Measurements from ENCODE around the gene UCKL1.
"Not testable (repeated sequence)": the region's sequence is repeated elsewhere in the genome, so short reads cannot be mapped to it uniquely, and the experiment has no call there.

UCKL1 gene

DNA sequence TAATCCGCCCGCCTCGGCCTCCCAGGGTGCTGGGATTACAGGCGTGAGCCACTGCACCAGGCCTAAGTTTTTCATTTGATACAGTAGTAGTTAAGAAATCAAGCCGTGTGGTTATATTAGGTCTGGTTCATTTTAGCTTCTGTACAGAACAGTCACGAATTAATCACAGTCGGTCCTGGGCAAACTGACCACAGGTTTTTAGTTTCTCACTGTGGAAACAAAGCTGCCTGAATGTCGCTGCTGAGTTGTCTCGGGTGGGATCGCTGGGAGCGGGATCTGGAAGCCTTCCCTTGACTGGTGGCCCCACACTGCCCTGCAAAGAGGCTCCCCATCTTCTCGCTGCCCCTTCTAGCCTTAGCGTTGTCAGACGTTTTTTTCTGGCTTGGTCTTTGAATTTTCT is 18.6 kb downstream of the UCKL1 start:
- TF ChIP-seq, protein P1, sequence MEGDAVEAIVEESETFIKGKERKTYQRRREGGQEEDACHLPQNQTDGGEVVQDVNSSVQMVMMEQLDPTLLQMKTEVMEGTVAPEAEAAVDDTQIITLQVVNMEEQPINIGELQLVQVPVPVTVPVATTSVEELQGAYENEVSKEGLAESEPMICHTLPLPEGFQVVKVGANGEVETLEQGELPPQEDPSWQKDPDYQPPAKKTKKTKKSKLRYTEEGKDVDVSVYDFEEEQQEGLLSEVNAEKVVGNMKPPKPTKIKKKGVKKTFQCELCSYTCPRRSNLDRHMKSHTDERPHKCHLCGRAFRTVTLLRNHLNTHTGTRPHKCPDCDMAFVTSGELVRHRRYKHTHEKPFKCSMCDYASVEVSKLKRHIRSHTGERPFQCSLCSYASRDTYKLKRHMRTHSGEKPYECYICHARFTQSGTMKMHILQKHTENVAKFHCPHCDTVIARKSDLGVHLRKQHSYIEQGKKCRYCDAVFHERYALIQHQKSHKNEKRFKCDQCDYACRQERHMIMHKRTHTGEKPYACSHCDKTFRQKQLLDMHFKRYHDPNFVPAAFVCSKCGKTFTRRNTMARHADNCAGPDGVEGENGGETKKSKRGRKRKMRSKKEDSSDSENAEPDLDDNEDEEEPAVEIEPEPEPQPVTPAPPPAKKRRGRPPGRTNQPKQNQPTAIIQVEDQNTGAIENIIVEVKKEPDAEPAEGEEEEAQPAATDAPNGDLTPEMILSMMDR (IDR thresholded peaks at IDR 0.05; ENCODE audit: insufficient read depth, missing control alignments) = no peak
- FAIRE-seq (no peak), DNase-seq (ENCODE audit: insufficient read length, low spot score) (no peak)

DNA sequence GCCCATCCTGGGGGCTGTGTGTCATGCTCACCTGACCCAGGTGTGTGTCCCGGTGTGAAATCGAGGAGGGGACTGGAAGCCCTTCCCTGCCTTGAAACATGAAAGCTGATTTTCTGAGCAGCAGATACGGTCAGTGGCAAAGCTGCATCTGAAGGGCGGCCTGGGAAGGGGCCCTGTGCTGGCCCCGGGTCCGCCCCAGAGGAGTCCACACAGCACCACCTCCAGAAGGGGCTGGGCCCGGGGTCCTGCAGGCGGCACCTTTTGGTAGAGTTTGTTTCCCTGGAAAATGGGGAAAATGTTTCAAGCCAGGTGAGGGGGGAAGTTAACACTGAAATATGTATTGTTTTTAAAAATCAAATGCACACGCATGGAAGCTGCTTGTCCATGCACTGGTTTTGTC is 20.8 kb downstream of the UCKL1 start:
- TF ChIP-seq, protein P1 (IDR thresholded peaks at IDR 0.05; ENCODE audit: insufficient read depth, missing control alignments) = no peak
- FAIRE-seq (no peak), DNase-seq (ENCODE audit: insufficient read length, low spot score) (no peak)

DNA sequence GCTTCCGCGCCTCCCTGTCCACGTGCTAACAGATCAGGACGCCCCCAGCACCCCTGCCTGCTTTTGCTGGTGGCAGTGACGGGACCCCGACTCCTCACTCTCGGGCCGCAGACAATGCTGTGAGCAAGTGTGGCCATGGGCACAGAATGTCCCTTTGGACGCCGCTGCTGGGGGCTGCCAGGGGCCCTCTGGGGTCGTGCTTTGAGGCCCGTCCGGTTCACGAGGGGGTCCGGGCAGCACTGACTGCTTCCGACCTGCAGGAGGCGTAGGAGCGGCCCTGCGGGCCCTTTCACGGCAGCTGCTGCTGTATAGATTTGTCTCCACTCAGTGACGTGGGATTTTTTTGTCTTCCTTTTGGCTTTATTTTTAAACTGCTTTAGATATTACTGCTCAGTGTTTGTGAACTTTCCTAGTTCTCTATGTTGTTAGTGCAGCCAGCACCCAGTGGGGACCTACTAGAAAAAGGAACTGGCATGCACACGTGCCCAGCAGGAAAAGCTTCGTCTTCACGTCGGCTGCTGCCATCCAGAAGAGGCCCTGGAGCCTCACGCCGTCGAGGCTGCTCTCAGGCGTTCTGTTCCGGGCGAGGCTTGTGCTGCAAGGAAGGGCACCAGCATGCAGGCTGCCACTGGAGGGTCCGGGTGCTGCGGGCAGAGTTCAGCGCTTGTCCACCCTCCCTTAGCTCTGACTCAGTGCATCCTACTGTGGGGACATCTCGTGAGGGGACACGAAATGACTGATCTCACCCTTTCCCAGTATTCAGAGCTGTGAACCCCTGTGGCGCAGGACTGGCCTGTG is 21.7 kb downstream of the UCKL1 start:
- FAIRE-seq = no peak
- no peak for DNase-seq (ENCODE audit: insufficient read length, low spot score)
- TF ChIP-seq, protein P1 (IDR thresholded peaks at IDR 0.05; ENCODE audit: insufficient read depth, missing control alignments) = no peak

DNA sequence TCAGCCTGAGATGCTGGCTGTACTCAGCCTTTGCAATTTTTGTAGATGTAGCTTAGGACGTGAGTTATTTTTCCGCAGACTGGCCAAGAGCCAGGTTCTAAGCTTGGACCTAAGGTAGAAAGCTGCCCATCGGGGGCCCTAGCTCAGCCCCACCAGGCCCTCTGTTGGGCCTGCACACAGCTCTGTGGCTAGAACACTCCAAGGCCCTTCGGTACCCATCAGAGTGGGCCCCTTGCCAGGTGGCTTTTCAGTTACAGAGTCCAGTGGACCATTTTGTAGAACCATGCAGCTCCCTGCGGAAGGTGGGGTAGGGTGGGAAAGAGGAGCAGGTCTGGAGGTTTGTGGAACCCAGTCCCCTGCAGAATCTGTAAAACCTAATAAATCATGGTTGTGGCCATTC is 22.6 kb downstream of the UCKL1 start:
- DNase-seq (ENCODE audit: insufficient read length, low spot score) (no peak), FAIRE-seq (no peak)
- TF ChIP-seq, protein P1 (IDR thresholded peaks at IDR 0.05; ENCODE audit: insufficient read depth, missing control alignments) = no peak

DNA sequence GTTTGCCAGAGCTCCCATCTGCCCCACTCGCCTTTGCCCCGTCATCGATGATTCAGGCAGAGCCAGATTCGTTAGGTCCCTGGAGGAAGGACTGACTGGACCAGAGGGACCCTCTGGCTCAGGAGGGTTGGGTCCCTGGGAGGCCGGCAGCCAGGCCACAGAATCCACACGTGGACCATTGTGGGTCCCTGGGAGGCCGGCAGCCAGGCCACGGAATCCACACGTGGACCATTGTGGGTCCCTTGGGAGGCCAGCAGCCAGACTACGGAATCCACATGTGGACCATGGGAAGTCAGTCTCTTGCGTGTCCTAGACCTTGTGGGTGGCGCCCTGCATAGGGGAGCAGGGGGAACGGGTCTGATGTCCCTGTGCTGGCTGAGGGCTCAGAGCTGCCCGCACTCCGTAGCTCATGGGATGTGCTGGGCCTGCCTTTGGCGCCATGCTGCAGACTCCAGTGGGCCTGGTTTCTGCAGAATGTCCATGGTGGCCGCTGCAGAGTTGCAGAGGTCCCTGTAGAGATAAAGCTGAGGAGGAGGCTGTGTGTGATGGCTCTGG is 23.5 kb downstream of the UCKL1 start:
- TF ChIP-seq, protein P1 (IDR thresholded peaks at IDR 0.05; ENCODE audit: insufficient read depth, missing control alignments) = no peak
- FAIRE-seq (no peak), DNase-seq (ENCODE audit: insufficient read length, low spot score) (no peak)

DNA sequence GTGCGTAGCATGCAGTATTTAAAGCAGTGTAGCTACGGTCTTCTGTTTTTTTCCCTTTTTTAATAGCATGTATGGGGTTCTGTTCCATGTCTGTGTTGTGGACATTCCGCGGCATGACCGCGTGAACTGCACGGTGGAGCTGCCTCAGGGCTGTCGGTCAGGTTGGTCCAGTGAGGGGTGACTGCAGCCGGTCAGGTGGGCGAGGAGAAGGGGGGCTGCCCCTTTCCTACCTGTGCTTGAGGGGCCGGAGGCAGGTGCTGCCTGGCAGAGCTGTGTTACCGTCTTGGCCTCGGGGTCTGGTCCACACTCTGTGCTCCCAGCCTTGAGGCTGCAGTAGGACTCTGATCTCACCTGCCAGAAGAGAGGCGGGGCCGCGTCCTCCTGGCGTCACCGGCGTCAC is 24.5 kb downstream of the UCKL1 start:
- FAIRE-seq = no peak
- TF ChIP-seq, protein P1 (IDR thresholded peaks at IDR 0.05; ENCODE audit: insufficient read depth, missing control alignments) = no peak

DNA sequence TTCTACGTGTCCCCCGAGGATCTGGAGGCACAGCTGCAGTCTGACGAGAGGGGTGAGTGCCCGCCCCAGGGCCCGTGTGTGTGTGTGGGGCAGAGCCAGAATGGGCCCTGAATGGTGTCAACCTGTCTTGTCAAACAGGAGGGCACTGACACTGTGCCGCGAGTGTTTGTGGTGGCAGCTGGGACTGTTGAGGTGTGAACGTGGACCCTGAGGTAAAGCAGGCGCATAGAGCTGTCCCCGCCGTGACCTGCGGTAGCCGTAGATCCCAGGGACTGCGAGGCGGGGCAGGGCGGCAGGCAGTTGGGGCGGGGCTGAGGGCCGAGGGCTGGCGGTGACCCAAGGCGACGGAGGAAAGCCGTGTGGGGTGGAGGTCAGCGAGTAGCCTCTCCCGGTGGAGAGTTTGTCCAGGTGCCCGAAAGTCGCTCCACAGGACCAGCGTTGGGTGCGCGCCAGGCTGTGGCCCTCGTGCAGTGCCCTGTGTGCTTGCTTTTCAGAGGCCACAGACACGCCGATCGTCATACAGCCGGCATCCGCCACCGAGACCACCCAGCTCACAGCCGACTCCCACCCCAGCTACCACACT is 25.2 kb downstream of the UCKL1 start:
- TF ChIP-seq, protein P1 (IDR thresholded peaks at IDR 0.05; ENCODE audit: insufficient read depth, missing control alignments) = no peak
- FAIRE-seq (no peak), DNase-seq (ENCODE audit: insufficient read length, low spot score) (no peak)

More for the DNA sequence above, 24.5 kb downstream of the UCKL1 start:
- DNase-seq (ENCODE audit: insufficient read length, low spot score) = no peak

DNA sequence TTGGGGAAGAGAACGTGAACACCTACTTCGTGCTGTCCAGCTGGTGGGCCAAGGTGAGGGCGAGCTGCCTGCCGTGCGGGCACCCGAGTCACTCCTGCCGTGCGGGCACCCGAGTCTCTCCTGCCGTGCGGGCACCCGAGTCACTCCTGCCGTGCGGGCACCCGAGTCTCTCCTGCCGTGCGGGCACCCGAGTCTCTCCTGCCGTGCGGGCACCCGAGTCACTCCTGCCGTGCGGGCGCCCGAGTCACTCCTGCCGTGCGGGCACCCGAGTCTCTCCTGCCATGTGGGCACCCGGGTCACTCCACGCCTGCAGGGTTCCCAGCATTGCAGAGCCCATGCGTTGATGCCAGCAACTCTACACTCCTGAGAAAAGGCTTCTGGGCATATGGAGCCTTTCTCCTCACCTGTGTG is 26.7 kb downstream of the UCKL1 start:
- not testable (repeated sequence) for DNase-seq (ENCODE audit: insufficient read length, low spot score); FAIRE-seq
